CD14-positive monocyte (primary cell): ENCODE measurements around the gene RSPO4. TPM values are rescaled to one million over a fixed set of nuclear protein-coding genes. Genes with fewer than 3 reads are reported as not detected.
A peak's percentile ranks its signal among the peaks of the same experiment; 100 is the strongest.

Experiments
- DNase-seq, 3 donors: peaks; one replicate each; pipeline ENCODE4 v3.0.0-alpha.2; 2011 to 2022
- H2AFZ ChIP-seq: 2 replicates; pipeline ENCODE4 v1.6.0; 2012; ENCODE audit warnings: mild to moderate bottlenecking, low read depth, low read length, inconsistent platforms; ENCODE audit not compliant: insufficient read depth, poor library complexity, severe bottlenecking
- H3K27ac ChIP-seq, 2 donors: 1 replicate in 1 of 2; 2 replicates in 1 of 2; pipeline ENCODE4 v1.5.1; 2012 to 2013; ENCODE audit warnings: low read length in 2 of 2, control low read depth in 1 of 2, inconsistent platforms in 1 of 2, low read depth in 1 of 2, mild to moderate bottlenecking in 1 of 2
- H3K27me3 ChIP-seq, 2 donors: one replicate each; pipeline versions ENCODE4 v1.6.0 to v1.6.1; 2011 to 2013; ENCODE audit warnings: low read length in 2 of 2; ENCODE audit not compliant: control insufficient read depth in 2 of 2, insufficient read depth in 2 of 2
- H3K36me3 ChIP-seq, 2 donors: replicated peaks in 1 of 2; 1 replicate in 1 of 2; 2 replicates in 1 of 2; pipeline versions ENCODE4 v1.5.1 to v1.6.1; 2012 to 2013; ENCODE audit warnings: low read length in 2 of 2, control low read depth in 1 of 2, inconsistent platforms in 1 of 2, mild to moderate bottlenecking in 1 of 2; ENCODE audit not compliant: insufficient read depth in 2 of 2, control insufficient read depth in 1 of 2
- H3K4me1 ChIP-seq, 2 donors: 1 replicate in 1 of 2; 2 replicates in 1 of 2; pipeline versions ENCODE4 v1.5.1 to v1.6.1; 2012 to 2013; ENCODE audit warnings: low read length in 2 of 2, control low read depth in 1 of 2, inconsistent platforms in 1 of 2, mild to moderate bottlenecking in 1 of 2, moderate library complexity in 1 of 2; ENCODE audit not compliant: insufficient read depth in 2 of 2, control insufficient read depth in 1 of 2
- H3K4me2 ChIP-seq: replicated peaks from 2 replicates; pipeline ENCODE3; 2012; ENCODE audit warnings: low read length, moderate library complexity, mild to moderate bottlenecking; ENCODE audit not compliant: poor library complexity, severe bottlenecking; ENCODE audit errors: extremely low read depth
- H3K4me3 ChIP-seq, 3 experiments: fragments of 200-600 bp in 1 of 3; sonication (generic) in 1 of 3; replicated peaks in 1 of 3; 1 replicate in 2 of 3; 2 replicates in 1 of 3; pipeline ENCODE4 v1.5.1; 2011 to 2013; ENCODE audit warnings: low read length in 3 of 3, mild to moderate bottlenecking in 3 of 3, control low read depth in 2 of 3, low read depth in 2 of 3, inconsistent platforms in 1 of 3, moderate library complexity in 1 of 3
- H3K79me2 ChIP-seq: 2 replicates; pipeline ENCODE4 v1.6.0; 2012; ENCODE audit warnings: mild to moderate bottlenecking, control low read depth, inconsistent platforms, low read length, moderate library complexity; ENCODE audit not compliant: insufficient read depth
- H3K9ac ChIP-seq: 2 replicates; pipeline ENCODE4 v1.6.0; 2017; ENCODE audit warnings: low read length, mild to moderate bottlenecking; ENCODE audit not compliant: insufficient read depth, poor library complexity, severe bottlenecking
- H3K9me3 ChIP-seq, 2 donors: replicated peaks in 1 of 2; 1 replicate in 1 of 2; 2 replicates in 1 of 2; pipeline versions ENCODE4 v1.5.1 to v1.6.1; 2012 to 2013; ENCODE audit warnings: low read length in 2 of 2, control low read depth in 1 of 2; ENCODE audit not compliant: control insufficient read depth in 1 of 2, insufficient read depth in 1 of 2
- H4K20me1 ChIP-seq: 2 replicates; pipeline ENCODE4 v1.6.0; 2012; ENCODE audit warnings: mild to moderate bottlenecking, low read length, control low read depth, moderate library complexity; ENCODE audit not compliant: insufficient read depth
- H3K27ac Mint-ChIP-seq, 7 donors: one replicate each; pipeline ENCODE4 v1.8.0; 2020; ENCODE audit warnings: mild to moderate bottlenecking in 7 of 7, mixed read lengths in 7 of 7, moderate library complexity in 6 of 7, inconsistent platforms in 2 of 7
- H3K27me3 Mint-ChIP-seq, 3 donors: one replicate each; pipeline ENCODE4 v1.8.0; 2021 to 2022; ENCODE audit warnings: low read depth in 3 of 3, mild to moderate bottlenecking in 3 of 3, mixed read lengths in 3 of 3, moderate library complexity in 3 of 3, inconsistent platforms in 1 of 3
- H3K36me3 Mint-ChIP-seq, 2 donors: one replicate each; pipeline ENCODE4 v1.8.0; 2020; ENCODE audit warnings: mixed read lengths in 2 of 2, inconsistent platforms in 1 of 2, mild to moderate bottlenecking in 1 of 2
- H3K4me1 Mint-ChIP-seq: one replicate; pipeline ENCODE4 v1.8.0; 2020; ENCODE audit warnings: mild to moderate bottlenecking, mixed read lengths
- H3K4me3 Mint-ChIP-seq, 2 donors: one replicate each; pipeline ENCODE4 v1.8.0; 2020; ENCODE audit warnings: mild to moderate bottlenecking in 2 of 2, mixed read lengths in 2 of 2, moderate library complexity in 1 of 2
- H3K9me3 Mint-ChIP-seq, 7 donors: one replicate each; pipeline ENCODE4 v1.8.0; 2020 to 2022; ENCODE audit warnings: mixed read lengths in 7 of 7, mild to moderate bottlenecking in 6 of 7, moderate library complexity in 6 of 7, inconsistent platforms in 2 of 7
- CTCF ChIP-seq: fragments of 200-600 bp; IDR thresholded peaks from one replicate; pipeline ENCODE4 v1.8.0; 2022; ENCODE audit warnings: antibody characterized with exemption, mild to moderate bottlenecking
- WGBS: methylation state at CpG from one replicate; pipeline ENCODE4 v1.1.5; 2013; ENCODE audit warnings: missing lambda C conversion rate; ENCODE audit not compliant: insufficient coverage; 5-methylcytosine and 5-hydroxymethylcytosine counted together
- intact Hi-C, 2 donors: fragments of 100-400 bp; cut with micrococcal nuclease; formaldehyde crosslinking; loops; one replicate each; pipeline versions ENCODE4 v1.15.0 to v1.15.1; 2023
- polyA plus RNA-seq, 3 donors: library from polyadenylated mRNA; depleted of rRNA in 1 of 3; unstranded in 2 of 3; stranded (reverse) in 1 of 3; fragments of 300-500 nt in 2 of 3; fragments of >200 nt in 1 of 3; fragmentation: Illumina TruSeq in 2 of 3; gene quantifications; 1 replicate in 2 of 3; 2 replicates in 1 of 3; pipeline ENCODE4 v1.2.3, GENCODE V29; 2012 to 2021

The RSPO4 gene
- polyA plus RNA-seq, 3 donors: not detected

- Histone ChIP-seq H3K9me3 (no peaks in the 10 kb centered on the region), H3K4me1 (peaks cover 59 to 62% of the 10 kb centered on the region in 2 donors), H3K4me3 (no peak overlapping the region), H3K4me2 (no peak overlapping the region), H2AFZ (no peak overlapping the region), H3K27me3 (no peaks in the 10 kb centered on the region), H3K9ac (no peak overlapping the region), H3K36me3 (no peaks in the 10 kb centered on the region), H3K27ac (no peak overlapping the region), H4K20me1 (no peaks in the 10 kb centered on the region), H3K79me2 (no peaks in the 10 kb centered on the region)
- Mint-ChIP-seq H3K9me3 (no peaks in the 10 kb centered on the region), H3K27ac (peak overlapping the region in 1 of 7 donors; percentile 63), H3K4me1 (peaks cover 63% of the 10 kb centered on the region), H3K36me3 (peaks cover 0 to 3% of the 10 kb centered on the region in 2 donors), H3K27me3 (peaks cover 5 to 17% (median 5%) of the 10 kb centered on the region in 3 donors), H3K4me3 (no peak overlapping the region)
- no peak for TF ChIP-seq CTCF
- intact Hi-C loops: no loop called here
- 100% methylated on average over 2 of the region's 4 CpGs for WGBS
- peak in 1 of 3 donors; percentile 5 for DNase-seq
Observed at GRCh38 chr20:920311-920710, 81.8 kb downstream of the RSPO4 start.

- Histone ChIP-seq H3K27me3 (no peaks in the 10 kb centered on the region), H3K4me2 (no peak overlapping the region), H3K4me1 (peaks cover 59 to 62% of the 10 kb centered on the region in 2 donors), H3K9me3 (no peaks in the 10 kb centered on the region), H3K9ac (no peak overlapping the region), H3K27ac (no peak overlapping the region), H3K4me3 (no peak overlapping the region), H3K36me3 (no peaks in the 10 kb centered on the region), H4K20me1 (no peaks in the 10 kb centered on the region), H3K79me2 (no peaks in the 10 kb centered on the region), H2AFZ (no peak overlapping the region)
- no peak for DNase-seq
- peaks cover 5 to 19% (median 6%) of the 10 kb centered on the region in 3 donors for H3K27me3 Mint-ChIP-seq
- no peak overlapping the region for H3K4me3 Mint-ChIP-seq
- peaks cover 0 to 3% of the 10 kb centered on the region in 2 donors for H3K36me3 Mint-ChIP-seq
- no peak for TF ChIP-seq CTCF
- H3K9me3 Mint-ChIP-seq: peaks cover 0 to 2% (median 0%) of the 10 kb centered on the region in 7 donors
- 75% methylated on average over 5 of the region's 5 CpGs for WGBS
- peak overlapping the region in 1 of 7 donors; percentile 74 for H3K27ac Mint-ChIP-seq
- H3K4me1 Mint-ChIP-seq: peaks cover 63% of the 10 kb centered on the region
- intact Hi-C loops: no loop called here
Observed at GRCh38 chr20:919491-919916, 82.6 kb downstream of the RSPO4 start.
